ENCODE data around the gene TEKT2. TPM values are rescaled to one million over a fixed set of nuclear protein-coding genes. Genes with fewer than 3 reads are reported as not detected.

Gene TEKT2
- total RNA-seq, 1 experiment from 2014 or later, result 0.31 TPM

DNA sequence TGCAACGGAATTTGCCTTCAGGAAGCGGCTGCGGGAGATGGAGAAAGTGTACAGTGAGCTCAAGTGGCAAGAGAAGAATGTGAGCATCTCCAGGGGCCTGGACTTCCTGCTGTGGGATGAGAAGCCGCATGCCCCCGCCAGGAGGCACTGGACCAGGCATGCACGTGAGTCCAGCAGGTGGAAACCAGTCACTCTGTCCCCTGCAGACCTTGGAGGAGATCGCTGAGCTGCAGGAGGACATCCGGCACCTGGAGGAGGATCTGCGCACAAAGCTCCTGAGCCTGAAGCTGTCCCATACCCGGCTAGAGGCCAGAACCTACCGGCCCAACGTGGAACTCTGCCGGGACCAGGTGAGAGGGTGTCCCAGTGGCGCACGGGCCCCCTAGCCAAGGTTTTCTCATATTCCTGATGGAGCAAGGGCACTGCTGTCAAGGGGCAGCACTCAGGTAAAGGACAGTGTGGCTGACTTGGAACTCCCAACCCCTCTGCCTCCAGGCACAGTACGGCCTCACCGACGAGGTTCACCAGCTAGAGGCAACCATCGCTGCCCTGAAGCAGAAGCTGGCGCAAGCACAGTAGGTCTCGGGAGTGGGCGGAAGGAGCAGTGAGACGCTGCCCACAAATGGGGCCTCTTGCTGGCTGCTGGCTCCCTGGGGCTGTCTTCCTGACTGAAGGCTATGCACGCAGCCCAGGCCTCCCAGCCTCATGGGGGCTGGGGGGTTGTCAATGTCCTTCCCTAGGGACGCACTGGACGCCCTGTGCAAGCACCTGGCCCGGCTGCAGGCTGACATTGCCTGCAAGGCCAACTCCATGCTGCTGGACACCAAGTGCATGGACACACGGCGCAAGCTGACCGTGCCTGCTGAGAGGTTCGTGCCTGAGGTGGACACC lies 3.6 kb downstream of the TEKT2 start:
- Mint-ChIP-seq H3K27me3 (ENCODE audit: unreplicated experiment) (no peaks in the 10 kb centered on the region), H3K36me3 (ENCODE audit: insufficient read depth, unreplicated experiment) (peaks cover 20% of the 10 kb centered on the region), H3K4me3 (ENCODE audit: low read depth, unreplicated experiment) (peak overlapping the region; percentile 15), H3K4me1 (ENCODE audit: low read depth, unreplicated experiment) (peaks cover 9% of the 10 kb centered on the region), H3K27ac (ENCODE audit: unreplicated experiment) (no peak overlapping the region), H3K9me3 (ENCODE audit: low read depth, unreplicated experiment) (no peaks in the 10 kb centered on the region)
- TF ChIP-seq, protein P1, sequence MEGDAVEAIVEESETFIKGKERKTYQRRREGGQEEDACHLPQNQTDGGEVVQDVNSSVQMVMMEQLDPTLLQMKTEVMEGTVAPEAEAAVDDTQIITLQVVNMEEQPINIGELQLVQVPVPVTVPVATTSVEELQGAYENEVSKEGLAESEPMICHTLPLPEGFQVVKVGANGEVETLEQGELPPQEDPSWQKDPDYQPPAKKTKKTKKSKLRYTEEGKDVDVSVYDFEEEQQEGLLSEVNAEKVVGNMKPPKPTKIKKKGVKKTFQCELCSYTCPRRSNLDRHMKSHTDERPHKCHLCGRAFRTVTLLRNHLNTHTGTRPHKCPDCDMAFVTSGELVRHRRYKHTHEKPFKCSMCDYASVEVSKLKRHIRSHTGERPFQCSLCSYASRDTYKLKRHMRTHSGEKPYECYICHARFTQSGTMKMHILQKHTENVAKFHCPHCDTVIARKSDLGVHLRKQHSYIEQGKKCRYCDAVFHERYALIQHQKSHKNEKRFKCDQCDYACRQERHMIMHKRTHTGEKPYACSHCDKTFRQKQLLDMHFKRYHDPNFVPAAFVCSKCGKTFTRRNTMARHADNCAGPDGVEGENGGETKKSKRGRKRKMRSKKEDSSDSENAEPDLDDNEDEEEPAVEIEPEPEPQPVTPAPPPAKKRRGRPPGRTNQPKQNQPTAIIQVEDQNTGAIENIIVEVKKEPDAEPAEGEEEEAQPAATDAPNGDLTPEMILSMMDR (IDR thresholded peaks at IDR 0.05; ENCODE audit: unreplicated experiment), result no peak
- CTCF ChIA-PET, result no interaction called here
- intact Hi-C loops (cut with micrococcal nuclease; ENCODE audit: unreplicated experiment), result no loop called here
- no TSS peak for BruUV-seq (replicated peaks)
- DNase-seq, result no peak

DNA sequence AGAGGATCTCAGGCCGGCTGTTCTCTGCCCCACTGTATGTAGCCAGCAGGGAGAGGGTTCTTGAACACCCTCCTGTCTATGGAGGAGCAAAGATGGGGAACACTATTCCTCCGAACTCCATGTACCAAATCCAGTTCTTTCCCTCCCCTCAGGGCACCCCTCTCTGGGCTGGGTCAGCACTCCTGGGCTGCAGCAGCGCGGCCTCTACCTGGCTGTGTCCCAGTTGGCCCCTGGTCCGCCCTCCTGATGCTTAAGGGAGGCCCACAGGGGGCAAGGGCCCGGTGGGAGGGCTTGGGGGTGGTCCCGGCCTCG lies 4.3 kb downstream of the TEKT2 start:
- Mint-ChIP-seq H3K36me3 (ENCODE audit: insufficient read depth, unreplicated experiment) (peaks cover 28% of the 10 kb centered on the region), H3K9me3 (ENCODE audit: low read depth, unreplicated experiment) (no peaks in the 10 kb centered on the region), H3K27ac (ENCODE audit: unreplicated experiment) (no peak overlapping the region), H3K4me1 (ENCODE audit: low read depth, unreplicated experiment) (peaks cover 9% of the 10 kb centered on the region), H3K27me3 (ENCODE audit: unreplicated experiment) (no peaks in the 10 kb centered on the region), H3K4me3 (ENCODE audit: low read depth, unreplicated experiment) (peak overlapping the region; percentile 89)
- DNase-seq, result no peak
- intact Hi-C loops (cut with micrococcal nuclease; ENCODE audit: unreplicated experiment), result no loop called here
- TF ChIP-seq, protein P1 (IDR thresholded peaks at IDR 0.05; ENCODE audit: unreplicated experiment), result no peak
- no TSS peak for BruUV-seq (replicated peaks)
- CTCF ChIA-PET, result no interaction called here

DNA sequence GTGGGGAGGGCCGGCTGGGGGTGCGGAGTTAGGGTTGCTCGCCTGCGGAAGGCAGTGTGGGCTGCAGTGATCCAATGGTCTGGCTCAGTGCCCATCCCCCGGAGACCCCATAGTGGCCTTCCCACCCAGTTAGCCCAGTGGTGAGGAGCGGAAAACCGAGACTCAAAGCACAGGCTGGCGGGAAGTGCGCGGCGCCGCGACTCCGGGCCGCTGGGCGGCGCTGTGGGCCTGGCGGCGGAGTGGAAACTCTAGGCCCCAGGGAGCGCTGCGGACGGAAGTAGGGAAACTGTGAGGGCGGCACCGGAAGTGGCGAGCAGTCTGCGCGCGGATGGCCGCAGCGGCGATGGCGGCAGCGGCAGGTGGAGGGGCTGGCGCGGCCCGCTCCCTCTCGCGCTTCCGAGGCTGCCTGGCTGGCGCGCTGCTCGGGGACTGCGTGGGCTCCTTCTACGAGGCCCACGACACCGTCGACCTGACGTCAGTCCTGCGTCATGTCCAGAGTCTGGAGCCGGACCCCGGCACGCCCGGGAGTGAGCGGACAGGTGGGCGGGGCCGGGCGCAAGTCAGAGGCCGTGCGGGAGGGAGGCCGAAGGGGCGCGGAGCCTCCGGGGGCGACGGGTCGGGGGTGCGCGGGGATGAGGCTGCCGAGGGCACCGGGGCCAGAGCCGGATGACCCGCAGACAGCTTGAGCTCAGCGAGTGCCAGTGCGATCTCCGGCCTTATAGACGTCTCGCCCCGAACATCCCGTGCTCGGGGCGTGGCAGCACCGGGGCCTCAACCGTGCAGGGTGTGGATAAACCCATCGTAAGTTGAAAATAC lies 4.9 kb downstream of the TEKT2 start, which contains the start of gene ADPRS:
Gene ADPRS, plus strand, starts transcription at position 316 of the 816 bp plus-strand sequence. Its CDS starts 13 bp downstream, at position 329.
- peaks cover 30% of the 10 kb centered on the region for H3K36me3 Mint-ChIP-seq (ENCODE audit: insufficient read depth, unreplicated experiment)
- peak within 1 kb of the TSS; percentile 89 for H3K4me3 Mint-ChIP-seq (ENCODE audit: low read depth, unreplicated experiment)
- H3K9me3 Mint-ChIP-seq (ENCODE audit: low read depth, unreplicated experiment), result no peaks in the 10 kb centered on the region
- BruUV-seq (replicated peaks), result no TSS peak
- peaks cover 9% of the 10 kb centered on the region for H3K4me1 Mint-ChIP-seq (ENCODE audit: low read depth, unreplicated experiment)
- H3K27ac Mint-ChIP-seq (ENCODE audit: unreplicated experiment), result peak within 1 kb of the TSS; percentile 85
- DNase-seq, result peak; percentile 91
- CTCF ChIA-PET, result interaction anchor here (0.8 kb wide), 1 partner anchor 9 kb away, joined by 3 read pairs; no protein-coding TSS in a partner anchor
- no peaks in the 10 kb centered on the region for H3K27me3 Mint-ChIP-seq (ENCODE audit: unreplicated experiment)
- intact Hi-C loops (cut with micrococcal nuclease; ENCODE audit: unreplicated experiment), result no loop called here
- TF ChIP-seq, protein P1 (IDR thresholded peaks at IDR 0.05; ENCODE audit: unreplicated experiment), result peak; percentile 97

DNA sequence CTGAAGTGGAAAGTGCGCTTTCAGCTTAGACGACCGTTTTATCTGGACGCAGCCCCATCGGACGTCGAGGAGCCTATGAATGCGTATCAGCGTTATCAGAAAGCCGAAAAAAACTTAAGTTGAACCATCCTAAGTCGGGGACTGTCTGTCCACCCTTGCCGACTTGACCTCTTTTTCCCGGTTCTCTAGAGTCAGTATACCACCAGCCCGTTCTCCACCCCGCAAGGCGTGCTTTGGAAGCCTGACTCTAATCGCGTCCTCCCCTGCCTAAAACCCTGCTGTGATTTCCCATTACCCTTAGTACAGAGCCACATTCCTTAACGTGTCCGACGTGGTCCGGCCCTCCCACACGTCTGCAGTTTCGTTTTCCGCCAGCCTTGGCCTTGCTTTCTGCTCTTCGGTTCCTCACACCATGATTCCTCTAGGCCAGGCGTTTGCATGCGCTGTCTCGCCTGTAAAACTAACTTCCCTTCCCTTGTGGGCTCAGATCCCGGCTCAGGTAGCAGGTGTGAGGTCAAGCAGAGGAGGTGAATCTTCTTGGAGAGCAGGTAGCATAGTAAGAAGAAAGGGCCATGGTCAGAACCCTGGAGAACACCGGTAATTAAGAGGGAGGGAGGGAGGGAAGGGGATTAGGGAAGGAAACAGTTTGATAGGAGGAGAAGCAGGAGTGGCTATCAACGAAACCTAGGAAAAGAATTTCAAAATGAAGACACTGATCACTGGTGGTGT lies 5.7 kb downstream of the TEKT2 start:
- H3K4me1 Mint-ChIP-seq (ENCODE audit: low read depth, unreplicated experiment), result peaks cover 9% of the 10 kb centered on the region
- peak overlapping the region; percentile 89 for H3K4me3 Mint-ChIP-seq (ENCODE audit: low read depth, unreplicated experiment)
- H3K36me3 Mint-ChIP-seq (ENCODE audit: insufficient read depth, unreplicated experiment), result peaks cover 30% of the 10 kb centered on the region
- peak; percentile 33 for DNase-seq
- H3K9me3 Mint-ChIP-seq (ENCODE audit: low read depth, unreplicated experiment), result no peaks in the 10 kb centered on the region
- BruUV-seq (replicated peaks), result TSS peak; percentile 82
- TF ChIP-seq, protein P1 (IDR thresholded peaks at IDR 0.05; ENCODE audit: unreplicated experiment), result no peak
- H3K27me3 Mint-ChIP-seq (ENCODE audit: unreplicated experiment), result no peaks in the 10 kb centered on the region
- intact Hi-C loops (cut with micrococcal nuclease; ENCODE audit: unreplicated experiment), result no loop called here
- CTCF ChIA-PET, result interaction anchor here (0.8 kb wide), 1 partner anchor 8 kb away, joined by 3 read pairs; no protein-coding TSS in a partner anchor
- peak overlapping the region; percentile 85 for H3K27ac Mint-ChIP-seq (ENCODE audit: unreplicated experiment)

Data from Calu3 (cell line).